ENCODE measurements around the gene BTNL9. TPM values are rescaled to one million over a fixed set of nuclear protein-coding genes. Genes with fewer than 3 reads are reported as not detected.
"Not testable (repeated sequence)": the region's sequence is repeated elsewhere in the genome, so short reads cannot be mapped to it uniquely, and the experiment has no call there.

BTNL9 gene
- total RNA-seq, 1 donor from 2014 or later: 37.9 TPM

DNA sequence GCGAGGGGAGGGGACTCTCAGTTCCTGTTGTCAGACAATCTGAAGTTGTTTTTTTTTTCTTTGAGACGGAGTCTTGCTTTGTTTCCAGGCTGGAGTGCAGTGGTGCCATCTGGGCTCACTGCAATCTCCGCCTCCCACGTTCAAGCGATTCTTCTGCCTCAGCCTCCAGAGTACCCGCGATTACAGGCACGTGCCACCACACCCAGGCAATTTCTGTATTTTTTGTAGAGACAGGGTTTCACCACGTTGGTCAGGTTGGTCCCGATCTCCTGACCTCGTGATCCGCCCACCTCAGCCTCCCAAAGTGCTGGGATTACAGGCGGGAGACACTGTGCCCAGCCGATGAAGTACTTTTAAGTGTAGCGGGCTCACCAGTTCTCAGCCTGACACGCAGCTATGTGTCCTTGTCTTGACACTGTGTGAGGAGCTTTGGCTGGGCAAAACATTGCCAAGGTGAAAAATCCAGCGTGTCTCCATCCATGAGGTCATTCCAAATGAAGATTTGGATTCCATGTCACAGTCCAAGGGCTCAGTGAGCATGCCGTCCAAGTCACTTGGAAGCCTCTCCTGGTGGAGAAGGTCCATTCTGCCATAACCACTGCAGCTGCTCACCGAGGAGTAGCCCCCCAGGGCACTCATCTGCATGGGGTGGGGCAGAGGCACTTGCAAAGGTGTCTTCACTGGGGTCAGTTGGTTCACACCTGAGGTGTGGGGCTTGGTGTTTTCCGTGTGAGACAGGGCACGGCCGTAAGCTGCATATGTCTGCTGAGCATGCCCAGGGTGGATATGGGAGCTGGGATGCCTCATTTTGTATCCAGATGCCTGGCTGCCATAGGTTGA lies 58.9 kb downstream of the BTNL9 start:
- Mint-ChIP-seq H3K27me3 (ENCODE audit: unreplicated experiment) (peaks cover 16% of the 10 kb centered on the region), H3K4me3 (ENCODE audit: unreplicated experiment) (no peak overlapping the region)
- no peak for DNase-seq

DNA sequence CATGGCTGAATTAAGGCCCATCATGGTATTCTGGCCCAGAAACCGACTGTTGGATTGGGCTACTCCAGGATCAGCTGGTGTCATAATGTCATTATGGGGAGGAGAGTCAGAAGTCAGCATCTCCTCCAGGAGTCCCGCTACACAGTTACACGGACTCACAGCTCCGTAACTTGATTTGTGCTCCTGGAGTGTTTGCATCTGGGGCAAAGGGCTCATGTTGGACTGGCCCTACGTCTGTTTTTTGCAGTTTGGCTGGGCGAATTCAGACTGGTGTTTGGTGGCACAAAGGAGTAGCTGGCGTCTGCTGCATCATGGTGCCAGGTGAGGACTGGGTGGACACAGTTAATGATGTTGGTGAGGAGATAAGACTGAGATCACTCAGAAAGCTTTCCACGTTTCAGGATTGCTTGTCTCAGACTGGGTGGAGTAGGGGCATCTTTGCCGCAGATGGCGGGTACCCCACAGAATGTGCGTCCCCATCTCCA lies 59.6 kb downstream of the BTNL9 start:
- no peaks in the 10 kb centered on the region for H3K36me3 Mint-ChIP-seq (ENCODE audit: unreplicated experiment)
- H3K27ac Mint-ChIP-seq (ENCODE audit: unreplicated experiment): no peak overlapping the region

More for the DNA sequence above, 58.9 kb downstream of the BTNL9 start:
- Mint-ChIP-seq H3K27ac (ENCODE audit: unreplicated experiment) (no peak overlapping the region), H3K9me3 (ENCODE audit: unreplicated experiment) (peaks cover 5% of the 10 kb centered on the region), H3K4me1 (ENCODE audit: low read depth, unreplicated experiment) (no peaks in the 10 kb centered on the region), H3K36me3 (ENCODE audit: unreplicated experiment) (no peaks in the 10 kb centered on the region)
- TF ChIP-seq, protein P1, sequence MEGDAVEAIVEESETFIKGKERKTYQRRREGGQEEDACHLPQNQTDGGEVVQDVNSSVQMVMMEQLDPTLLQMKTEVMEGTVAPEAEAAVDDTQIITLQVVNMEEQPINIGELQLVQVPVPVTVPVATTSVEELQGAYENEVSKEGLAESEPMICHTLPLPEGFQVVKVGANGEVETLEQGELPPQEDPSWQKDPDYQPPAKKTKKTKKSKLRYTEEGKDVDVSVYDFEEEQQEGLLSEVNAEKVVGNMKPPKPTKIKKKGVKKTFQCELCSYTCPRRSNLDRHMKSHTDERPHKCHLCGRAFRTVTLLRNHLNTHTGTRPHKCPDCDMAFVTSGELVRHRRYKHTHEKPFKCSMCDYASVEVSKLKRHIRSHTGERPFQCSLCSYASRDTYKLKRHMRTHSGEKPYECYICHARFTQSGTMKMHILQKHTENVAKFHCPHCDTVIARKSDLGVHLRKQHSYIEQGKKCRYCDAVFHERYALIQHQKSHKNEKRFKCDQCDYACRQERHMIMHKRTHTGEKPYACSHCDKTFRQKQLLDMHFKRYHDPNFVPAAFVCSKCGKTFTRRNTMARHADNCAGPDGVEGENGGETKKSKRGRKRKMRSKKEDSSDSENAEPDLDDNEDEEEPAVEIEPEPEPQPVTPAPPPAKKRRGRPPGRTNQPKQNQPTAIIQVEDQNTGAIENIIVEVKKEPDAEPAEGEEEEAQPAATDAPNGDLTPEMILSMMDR (IDR thresholded peaks at IDR 0.05; ENCODE audit: partially characterized antibody, unreplicated experiment): no peak

DNA sequence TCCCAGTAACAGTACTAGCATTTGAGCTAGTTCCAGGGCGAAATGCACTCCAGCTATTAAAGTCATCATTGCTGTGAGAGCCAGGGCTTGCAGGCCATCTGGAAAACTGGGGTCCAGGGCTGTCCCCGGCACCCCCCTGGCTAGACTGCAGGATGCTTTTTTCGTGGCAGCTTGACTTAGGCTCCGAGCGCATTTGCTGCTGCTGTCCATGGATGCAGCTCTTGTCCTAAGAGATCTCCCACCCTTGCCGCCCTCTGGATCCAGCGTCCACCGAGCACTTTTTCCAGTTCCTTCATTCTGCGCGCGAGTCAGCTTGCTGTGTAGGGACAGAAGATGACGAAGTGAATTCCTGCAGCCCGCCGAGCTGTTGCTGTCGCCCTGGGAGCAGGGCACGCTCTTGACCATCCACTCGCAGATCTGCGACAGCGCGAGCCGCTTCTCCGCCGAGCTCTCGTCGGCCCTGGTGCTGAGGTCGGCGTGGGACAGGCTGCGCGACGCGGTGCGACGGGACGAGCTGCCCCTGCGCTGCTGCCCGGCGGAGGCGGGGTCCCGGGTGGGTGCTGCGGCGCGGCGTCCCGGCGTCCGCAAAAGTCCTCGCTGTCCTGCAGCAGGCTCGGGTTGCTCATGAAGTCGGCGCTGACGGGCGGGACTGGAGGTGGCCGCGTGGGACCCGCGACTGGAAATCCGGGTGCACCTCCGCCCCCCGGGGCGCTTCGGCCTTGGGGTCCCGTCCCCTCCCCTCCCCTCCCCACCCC lies 60.2 kb downstream of the BTNL9 start:
- DNase-seq: peak; percentile 63
- H3K27me3 Mint-ChIP-seq (ENCODE audit: unreplicated experiment): peaks cover 19% of the 10 kb centered on the region
- TF ChIP-seq, protein P1 (IDR thresholded peaks at IDR 0.05; ENCODE audit: partially characterized antibody, unreplicated experiment): no peak

More for the DNA sequence above, 59.6 kb downstream of the BTNL9 start:
- Mint-ChIP-seq H3K4me3 (ENCODE audit: unreplicated experiment) (peak overlapping the region; percentile 49), H3K4me1 (ENCODE audit: low read depth, unreplicated experiment) (peaks cover 5% of the 10 kb centered on the region), H3K9me3 (ENCODE audit: unreplicated experiment) (peaks cover 8% of the 10 kb centered on the region), H3K27me3 (ENCODE audit: unreplicated experiment) (peaks cover 19% of the 10 kb centered on the region)
- DNase-seq: no peak
- TF ChIP-seq, protein P1 (IDR thresholded peaks at IDR 0.05; ENCODE audit: partially characterized antibody, unreplicated experiment): no peak

DNA sequence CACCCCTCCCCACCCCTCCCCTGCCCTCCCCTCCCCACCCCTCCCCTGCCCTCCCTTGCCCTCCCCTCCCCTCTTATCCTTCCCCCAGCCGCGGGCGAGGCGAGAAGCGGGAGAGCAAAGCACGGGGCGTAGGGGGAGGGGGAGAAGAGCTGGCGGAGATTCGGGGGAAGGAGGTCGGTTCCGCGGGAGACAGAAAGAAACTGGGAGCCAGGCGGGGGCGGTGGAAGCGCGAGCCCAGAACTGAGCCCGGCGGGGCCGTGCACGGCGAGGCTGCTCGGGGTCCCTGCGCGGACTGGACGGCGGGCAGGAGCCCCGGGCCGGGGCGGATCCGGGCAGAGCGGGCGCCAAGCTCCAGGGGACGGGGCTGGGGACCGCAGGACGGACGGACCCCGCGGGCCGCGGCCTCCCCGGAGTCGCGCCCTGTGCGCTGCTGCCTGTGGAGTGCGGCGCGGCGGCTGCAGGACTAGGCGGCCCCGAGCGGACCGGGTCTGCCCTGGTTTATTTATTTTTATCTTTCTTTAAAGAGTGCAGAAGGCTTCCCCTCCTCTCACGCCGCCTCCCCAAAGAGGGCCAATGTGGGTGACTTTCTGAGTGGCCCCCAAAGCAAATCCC lies 61.1 kb downstream of the BTNL9 start:
- not testable (repeated sequence) for H3K36me3 Mint-ChIP-seq (ENCODE audit: unreplicated experiment); H3K27ac Mint-ChIP-seq (ENCODE audit: unreplicated experiment); DNase-seq; H3K9me3 Mint-ChIP-seq (ENCODE audit: unreplicated experiment); H3K4me3 Mint-ChIP-seq (ENCODE audit: unreplicated experiment); H3K4me1 Mint-ChIP-seq (ENCODE audit: low read depth, unreplicated experiment)
- H3K27me3 Mint-ChIP-seq (ENCODE audit: unreplicated experiment): peaks cover 19% of the 10 kb centered on the region

More for the DNA sequence above, 60.2 kb downstream of the BTNL9 start:
- Mint-ChIP-seq H3K4me3 (ENCODE audit: unreplicated experiment) (no peak overlapping the region), H3K9me3 (ENCODE audit: unreplicated experiment) (peaks cover 8% of the 10 kb centered on the region), H3K27ac (ENCODE audit: unreplicated experiment) (no peak overlapping the region), H3K4me1 (ENCODE audit: low read depth, unreplicated experiment) (peaks cover 6% of the 10 kb centered on the region), H3K36me3 (ENCODE audit: unreplicated experiment) (no peaks in the 10 kb centered on the region)

DNA sequence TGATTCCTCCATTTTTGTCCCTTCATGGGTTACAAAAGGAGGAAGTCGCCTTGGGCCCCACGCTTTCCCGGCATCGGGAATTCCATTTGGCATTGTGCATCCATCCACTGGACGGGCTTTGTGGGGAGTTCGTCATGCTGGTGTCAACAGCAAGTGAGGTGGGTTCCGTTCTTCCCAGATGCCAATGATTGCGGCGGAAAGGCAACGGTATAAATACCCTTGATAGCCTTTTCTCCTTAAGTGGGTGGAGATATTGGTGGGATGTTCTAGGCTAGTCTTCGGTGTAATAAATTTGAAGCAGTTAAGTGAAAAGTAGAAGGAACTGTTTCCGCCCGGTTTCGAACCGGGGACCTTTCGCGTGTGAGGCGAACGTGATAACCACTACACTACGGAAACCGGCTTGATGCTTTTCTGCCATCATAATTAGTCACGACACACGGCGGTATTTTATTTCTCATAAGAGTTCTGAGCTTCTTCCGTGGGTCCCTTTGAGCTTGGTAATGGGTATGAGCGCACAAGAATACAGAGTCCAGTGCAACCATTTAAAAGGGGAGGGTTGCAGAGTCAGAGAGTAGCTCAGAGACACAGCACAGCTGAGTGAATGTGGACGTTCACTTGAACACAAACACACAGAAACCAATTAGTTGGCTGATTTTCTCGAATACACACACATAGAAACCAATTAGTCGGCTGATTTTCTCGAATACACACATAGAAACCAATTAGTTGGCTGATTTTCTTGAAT lies 62.0 kb downstream of the BTNL9 start:
- not testable (repeated sequence) for H3K4me1 Mint-ChIP-seq (ENCODE audit: low read depth, unreplicated experiment); H3K9me3 Mint-ChIP-seq (ENCODE audit: unreplicated experiment); H3K36me3 Mint-ChIP-seq (ENCODE audit: unreplicated experiment); DNase-seq; H3K4me3 Mint-ChIP-seq (ENCODE audit: unreplicated experiment); H3K27ac Mint-ChIP-seq (ENCODE audit: unreplicated experiment)
- peaks cover 19% of the 10 kb centered on the region for H3K27me3 Mint-ChIP-seq (ENCODE audit: unreplicated experiment)

DNA sequence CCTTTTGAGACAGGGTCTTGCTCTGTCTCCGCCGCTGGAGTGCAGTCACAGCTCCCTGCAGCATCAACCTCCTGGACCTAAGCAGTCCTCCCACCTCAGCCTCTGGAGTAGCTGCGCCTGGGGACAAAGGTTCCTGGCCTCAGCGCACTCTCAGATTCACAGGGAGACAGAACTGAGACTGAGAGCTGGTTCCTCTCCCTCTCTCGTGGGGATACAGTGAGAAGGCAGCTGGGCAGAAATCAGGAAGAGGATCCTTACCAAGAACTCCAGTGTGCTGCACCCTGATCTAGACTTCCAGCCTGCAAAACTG lies 64.1 kb downstream of the BTNL9 start:
- not testable (repeated sequence) for H3K36me3 Mint-ChIP-seq (ENCODE audit: unreplicated experiment); DNase-seq; H3K9me3 Mint-ChIP-seq (ENCODE audit: unreplicated experiment)
- Mint-ChIP-seq H3K4me3 (ENCODE audit: unreplicated experiment) (peak overlapping the region; percentile 80), H3K4me1 (ENCODE audit: low read depth, unreplicated experiment) (peaks cover 11% of the 10 kb centered on the region), H3K27me3 (ENCODE audit: unreplicated experiment) (peaks cover 15% of the 10 kb centered on the region), H3K27ac (ENCODE audit: unreplicated experiment) (peak overlapping the region; percentile 40)

DNA sequence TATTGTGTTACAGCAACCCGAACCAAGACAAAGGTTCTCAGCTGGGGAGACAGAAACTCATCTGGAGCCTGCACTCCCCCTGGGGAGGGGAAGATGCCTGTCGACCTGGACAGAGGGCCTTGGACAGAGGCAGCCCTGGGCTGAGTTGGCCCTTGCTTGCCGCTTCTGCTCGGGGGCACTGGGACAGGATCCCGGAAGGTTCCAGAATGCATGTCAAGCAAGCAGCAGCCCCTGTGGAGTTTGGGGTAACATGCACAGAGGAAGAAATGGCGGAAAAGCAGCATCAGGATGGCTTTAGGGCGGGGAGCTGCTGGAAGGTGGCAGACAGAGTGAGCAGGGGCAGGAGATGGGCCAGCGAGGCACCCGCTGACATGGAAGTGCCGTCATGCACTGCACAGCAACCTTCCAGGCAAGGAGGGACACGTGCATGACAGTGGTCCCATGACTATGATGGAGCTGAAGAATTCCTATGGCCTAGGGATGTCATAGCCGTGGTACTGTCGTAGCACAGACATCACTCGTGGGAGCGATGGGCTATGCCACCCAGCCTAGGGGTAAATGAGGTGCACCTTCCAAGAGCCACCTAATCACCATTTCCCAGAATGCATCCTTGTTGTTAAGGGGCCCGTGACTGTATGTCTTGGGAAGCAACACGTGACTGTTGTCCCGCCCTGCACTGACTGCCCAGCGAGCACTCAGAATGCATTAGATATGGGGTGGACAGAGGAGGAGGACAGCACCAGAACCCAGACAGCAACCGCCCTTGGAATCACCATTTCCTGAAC lies 64.7 kb downstream of the BTNL9 start:
- DNase-seq; H3K9me3 Mint-ChIP-seq (ENCODE audit: unreplicated experiment); H3K36me3 Mint-ChIP-seq (ENCODE audit: unreplicated experiment); H3K27me3 Mint-ChIP-seq (ENCODE audit: unreplicated experiment): not testable (repeated sequence)
- peak overlapping the region; percentile 40 for H3K27ac Mint-ChIP-seq (ENCODE audit: unreplicated experiment)
- peaks cover 11% of the 10 kb centered on the region for H3K4me1 Mint-ChIP-seq (ENCODE audit: low read depth, unreplicated experiment)
- H3K4me3 Mint-ChIP-seq (ENCODE audit: unreplicated experiment): peak overlapping the region; percentile 80
